NK-92 (cell line): ENCODE measurements around the gene TUBB4A.

Experiments
- DNase-seq: peaks from one replicate; lab custom pipeline; 2025; ENCODE audit not compliant: unreplicated experiment; lab: John Stamatoyannopoulos, UW

TUBB4A gene

GRCh38 chr19:6498294-6499036 lies 3.6 kb downstream of the TUBB4A start:
- DNase-seq: no peak

GRCh38 chr19:6495947-6496346 lies 6.2 kb downstream of the TUBB4A start:
- no peak for DNase-seq

GRCh38 chr19:6494438-6495036 lies 7.6 kb downstream of the TUBB4A start:
- no peak for DNase-seq

- no peak for DNase-seq
Measured at GRCh38 chr19:6491802-6492592, 10.1 kb downstream of the TUBB4A start.

- DNase-seq: no peak
Measured at GRCh38 chr19:6490134-6490533, 12.0 kb downstream of the TUBB4A start.

GRCh38 chr19:6489278-6490061 lies 12.6 kb downstream of the TUBB4A start:
- no peak for DNase-seq

GRCh38 chr19:6484831-6485230 lies 17.3 kb downstream of the TUBB4A start:
- no peak for DNase-seq

GRCh38 chr19:6484230-6484629 lies 17.9 kb downstream of the TUBB4A start:
- no peak for DNase-seq

- no peak for DNase-seq
Measured at GRCh38 chr19:6483235-6483634, 18.9 kb downstream of the TUBB4A start.

GRCh38 chr19:6482343-6482686 lies 19.8 kb downstream of the TUBB4A start:
- DNase-seq: no peak

GRCh38 chr19:6481541-6482342 lies 20.4 kb downstream of the TUBB4A start, which contains the start of gene DENND1C:
Gene DENND1C (minus strand): TSS chr19:6481787. CDS start chr19:6481695, 92 bp downstream.
- DNase-seq: no peak

GRCh38 chr19:6480848-6481415 lies 21.2 kb downstream of the TUBB4A start:
- DNase-seq: no peak

GRCh38 chr19:6479836-6480398 lies 22.2 kb downstream of the TUBB4A start:
- no peak for DNase-seq

GRCh38 chr19:6478815-6479214 lies 23.3 kb downstream of the TUBB4A start:
- DNase-seq: no peak

GRCh38 chr19:6476896-6477431 lies 25.1 kb downstream of the TUBB4A start:
- no peak for DNase-seq

- no peak for DNase-seq
Measured at GRCh38 chr19:6476155-6476895, 25.8 kb downstream of the TUBB4A start.

- no peak for DNase-seq
Measured at GRCh38 chr19:6475321-6476108, 26.6 kb downstream of the TUBB4A start.

GRCh38 chr19:6473647-6474046 lies 28.5 kb downstream of the TUBB4A start:
- no peak for DNase-seq
